22Rv1 (cell line): Measurements from ENCODE around the gene YPEL1.
A peak's percentile ranks its signal among the peaks of the same experiment; 100 is the strongest.

ENCODE experiments used
- H3K27ac ChIP-seq: fragments of 450-650 bp; 2 replicates; pipeline ENCODE4 v1.5.1; 2017
- ZFX ChIP-seq: fragments of 450-650 bp; IDR thresholded peaks from 2 replicates; pipeline ENCODE4 v1.6.1; 2017; ENCODE audit warnings: antibody characterized with exemption, borderline replicate concordance
- TF ChIP-seq, protein P1 (sequence below): fragments of 450-650 bp; IDR thresholded peaks from 2 replicates; pipeline ENCODE4 v1.5.1; 2017; ENCODE audit warnings: mild to moderate bottlenecking

Gene YPEL1

GRCh38 chr22:21714786-21715185 is 20.8 kb downstream of the YPEL1 start:
- TF ChIP-seq, protein P1, sequence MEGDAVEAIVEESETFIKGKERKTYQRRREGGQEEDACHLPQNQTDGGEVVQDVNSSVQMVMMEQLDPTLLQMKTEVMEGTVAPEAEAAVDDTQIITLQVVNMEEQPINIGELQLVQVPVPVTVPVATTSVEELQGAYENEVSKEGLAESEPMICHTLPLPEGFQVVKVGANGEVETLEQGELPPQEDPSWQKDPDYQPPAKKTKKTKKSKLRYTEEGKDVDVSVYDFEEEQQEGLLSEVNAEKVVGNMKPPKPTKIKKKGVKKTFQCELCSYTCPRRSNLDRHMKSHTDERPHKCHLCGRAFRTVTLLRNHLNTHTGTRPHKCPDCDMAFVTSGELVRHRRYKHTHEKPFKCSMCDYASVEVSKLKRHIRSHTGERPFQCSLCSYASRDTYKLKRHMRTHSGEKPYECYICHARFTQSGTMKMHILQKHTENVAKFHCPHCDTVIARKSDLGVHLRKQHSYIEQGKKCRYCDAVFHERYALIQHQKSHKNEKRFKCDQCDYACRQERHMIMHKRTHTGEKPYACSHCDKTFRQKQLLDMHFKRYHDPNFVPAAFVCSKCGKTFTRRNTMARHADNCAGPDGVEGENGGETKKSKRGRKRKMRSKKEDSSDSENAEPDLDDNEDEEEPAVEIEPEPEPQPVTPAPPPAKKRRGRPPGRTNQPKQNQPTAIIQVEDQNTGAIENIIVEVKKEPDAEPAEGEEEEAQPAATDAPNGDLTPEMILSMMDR, result no peak
- TF ChIP-seq ZFX, result no peak
- no peak overlapping the region for H3K27ac ChIP-seq

- TF ChIP-seq, protein P1, result no peak
- H3K27ac ChIP-seq, result no peak overlapping the region
Observed at GRCh38 chr22:21714059-21714770, 21.4 kb downstream of the YPEL1 start.

GRCh38 chr22:21713428-21714058 is 22.1 kb downstream of the YPEL1 start:
- no peak for TF ChIP-seq ZFX
- TF ChIP-seq, protein P1, result peak; percentile 47
- H3K27ac ChIP-seq, result no peak overlapping the region

DNA sequence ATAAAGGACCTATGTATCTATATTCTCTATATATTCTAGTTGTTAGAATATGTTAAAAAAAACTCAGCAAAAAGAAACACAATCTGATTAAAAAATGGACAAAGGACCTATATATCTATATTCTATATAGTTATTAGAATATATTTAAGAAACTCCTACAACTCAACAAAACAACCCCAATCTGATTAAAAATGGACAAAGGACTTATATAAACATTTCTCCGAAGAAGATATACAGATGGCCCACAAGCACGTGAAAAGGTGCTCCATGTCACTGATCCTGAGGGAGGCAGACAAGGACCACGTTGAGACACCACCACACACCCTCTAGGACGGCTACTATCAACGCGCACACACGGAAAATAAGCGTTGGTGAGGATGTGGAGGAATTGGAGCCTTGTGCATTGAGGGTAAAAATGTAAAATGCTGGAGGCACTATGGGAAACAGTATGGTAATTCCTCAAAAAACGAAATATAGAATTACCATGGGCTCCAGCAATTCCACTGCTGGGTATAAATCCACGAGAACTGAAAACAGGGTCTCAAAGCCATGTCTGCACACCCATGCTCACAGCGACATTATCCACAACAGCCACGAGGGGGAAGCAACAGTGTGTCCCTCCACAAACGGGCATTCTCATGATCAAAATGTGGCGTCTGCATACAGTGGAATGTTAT is 22.7 kb downstream of the YPEL1 start:
- H3K27ac ChIP-seq, result no peak overlapping the region
- TF ChIP-seq ZFX, result no peak
- TF ChIP-seq, protein P1, result peak; percentile 86

- no peak for TF ChIP-seq ZFX
- TF ChIP-seq, protein P1, result no peak
- no peak overlapping the region for H3K27ac ChIP-seq
Observed at GRCh38 chr22:21711851-21712250, 23.7 kb downstream of the YPEL1 start.

DNA sequence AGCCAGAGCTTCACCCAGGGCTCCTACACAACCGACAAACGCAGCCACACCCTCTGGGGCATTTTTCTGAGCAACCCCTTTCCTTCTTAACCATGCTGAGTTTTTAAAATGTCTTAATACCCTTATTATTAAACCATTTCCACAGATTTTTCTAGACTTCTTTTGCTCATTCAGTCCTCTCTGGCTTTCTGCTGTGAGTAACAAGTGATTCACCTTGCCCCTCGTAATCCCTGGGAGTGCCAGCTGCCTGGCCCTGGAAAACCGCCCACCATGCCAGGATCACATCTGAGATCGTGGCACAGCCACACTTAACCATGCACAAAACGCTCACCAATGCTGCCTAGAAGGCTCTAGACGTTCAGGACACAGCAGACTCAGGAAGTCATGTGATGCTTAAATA is 25.4 kb downstream of the YPEL1 start:
- no peak overlapping the region for H3K27ac ChIP-seq

More for the DNA sequence above, 25.4 kb downstream of the YPEL1 start:
- TF ChIP-seq, protein P1, result no peak
- TF ChIP-seq ZFX, result no peak
